ENCODE data around the gene IGSF21. TPM values are rescaled to one million over a fixed set of nuclear protein-coding genes. Genes with fewer than 3 reads are reported as not detected.

The IGSF21 gene
- total RNA-seq, 2 experiments from 2014 or later = not detected

- peaks cover 12% of the 10 kb centered on the region for H3K4me1 Mint-ChIP-seq (ENCODE audit: low read depth)
- intact Hi-C loops (cut with micrococcal nuclease) = no loop called here
- H3K27ac Mint-ChIP-seq = no peak overlapping the region
- no peaks in the 10 kb centered on the region for H3K9me3 Mint-ChIP-seq
- TF ChIP-seq, protein P1, sequence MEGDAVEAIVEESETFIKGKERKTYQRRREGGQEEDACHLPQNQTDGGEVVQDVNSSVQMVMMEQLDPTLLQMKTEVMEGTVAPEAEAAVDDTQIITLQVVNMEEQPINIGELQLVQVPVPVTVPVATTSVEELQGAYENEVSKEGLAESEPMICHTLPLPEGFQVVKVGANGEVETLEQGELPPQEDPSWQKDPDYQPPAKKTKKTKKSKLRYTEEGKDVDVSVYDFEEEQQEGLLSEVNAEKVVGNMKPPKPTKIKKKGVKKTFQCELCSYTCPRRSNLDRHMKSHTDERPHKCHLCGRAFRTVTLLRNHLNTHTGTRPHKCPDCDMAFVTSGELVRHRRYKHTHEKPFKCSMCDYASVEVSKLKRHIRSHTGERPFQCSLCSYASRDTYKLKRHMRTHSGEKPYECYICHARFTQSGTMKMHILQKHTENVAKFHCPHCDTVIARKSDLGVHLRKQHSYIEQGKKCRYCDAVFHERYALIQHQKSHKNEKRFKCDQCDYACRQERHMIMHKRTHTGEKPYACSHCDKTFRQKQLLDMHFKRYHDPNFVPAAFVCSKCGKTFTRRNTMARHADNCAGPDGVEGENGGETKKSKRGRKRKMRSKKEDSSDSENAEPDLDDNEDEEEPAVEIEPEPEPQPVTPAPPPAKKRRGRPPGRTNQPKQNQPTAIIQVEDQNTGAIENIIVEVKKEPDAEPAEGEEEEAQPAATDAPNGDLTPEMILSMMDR (IDR thresholded peaks at IDR 0.05) = no peak
- DNase-seq (no peak), ATAC-seq (no peak)
- POLR2A ChIA-PET = no interaction called here
- no peak overlapping the region for H3K4me3 Mint-ChIP-seq
- H3K27me3 Mint-ChIP-seq = no peaks in the 10 kb centered on the region
- CTCF ChIA-PET = interaction anchor here (0.6 kb wide), 1 partner anchor 71 kb away, joined by 3 read pairs; no protein-coding TSS in a partner anchor
- no peaks in the 10 kb centered on the region for H3K36me3 Mint-ChIP-seq (ENCODE audit: low read depth)
These were observed 34.4 kb upstream of the IGSF21 start for GRCh38 chr1:18073066-18073642.

GRCh38 chr1:18077657-18078215 lies 29.9 kb upstream of the IGSF21 start:
- intact Hi-C loops (cut with micrococcal nuclease) = no loop called here
- Mint-ChIP-seq H3K27ac (no peak overlapping the region), H3K36me3 (ENCODE audit: low read depth) (no peaks in the 10 kb centered on the region), H3K27me3 (no peaks in the 10 kb centered on the region), H3K4me3 (no peak overlapping the region), H3K4me1 (ENCODE audit: low read depth) (no peaks in the 10 kb centered on the region), H3K9me3 (no peaks in the 10 kb centered on the region)
- ChIA-PET CTCF (interaction anchor here (1.2 kb wide), 1 partner anchor 23 kb away, joined by 4 read pairs; no protein-coding TSS in a partner anchor), POLR2A (no interaction called here)
- ATAC-seq = no peak
- no peak for DNase-seq
- TF ChIP-seq, protein P1 (IDR thresholded peaks at IDR 0.05) = no peak

- Mint-ChIP-seq H3K9me3 (no peaks in the 10 kb centered on the region), H3K4me1 (ENCODE audit: low read depth) (no peaks in the 10 kb centered on the region), H3K27me3 (no peaks in the 10 kb centered on the region), H3K4me3 (no peak overlapping the region), H3K36me3 (ENCODE audit: low read depth) (no peaks in the 10 kb centered on the region), H3K27ac (no peak overlapping the region)
- DNase-seq = no peak
- POLR2A ChIA-PET = no interaction called here
- CTCF ChIA-PET = no interaction called here
- intact Hi-C loops (cut with micrococcal nuclease) = no loop called here
- ATAC-seq = no peak
- TF ChIP-seq, protein P1 (IDR thresholded peaks at IDR 0.05) = no peak
These were observed 27.5 kb upstream of the IGSF21 start for GRCh38 chr1:18079941-18080735.

- DNase-seq = no peak
- Mint-ChIP-seq H3K9me3 (no peaks in the 10 kb centered on the region), H3K36me3 (ENCODE audit: low read depth) (no peaks in the 10 kb centered on the region), H3K27me3 (peaks cover 5% of the 10 kb centered on the region), H3K4me3 (no peak overlapping the region), H3K27ac (no peak overlapping the region), H3K4me1 (ENCODE audit: low read depth) (no peaks in the 10 kb centered on the region)
- TF ChIP-seq, protein P1 (IDR thresholded peaks at IDR 0.05) = no peak
- ChIA-PET POLR2A (no interaction called here), CTCF (interaction anchor here (1.4 kb wide), 1 partner anchor 15 kb away, joined by 3 read pairs; no protein-coding TSS in a partner anchor)
- no peak for ATAC-seq
- intact Hi-C loops (cut with micrococcal nuclease) = no loop called here
These were observed 22.1 kb upstream of the IGSF21 start for GRCh38 chr1:18085387-18086074.

All from activated CD8-positive, alpha-beta T cell treated with anti-CD3 and anti-CD28 coated beads for 36 hours (primary cell).